DOHH2 (cell line): Measurements from ENCODE around the gene NCKAP5.

Experiments used
- H3F3A ChIP-seq: fragments of 200-600 bp; sonication (generic), shearing (Covaris generic); 2 replicates; pipeline ENCODE4 v1.6.0; 2016; ENCODE audit warnings: antibody characterized with exemption, mild to moderate bottlenecking; ENCODE audit not compliant: control insufficient read depth, insufficient read depth
- H3K27ac ChIP-seq: fragments of 200-600 bp; sonication (generic); 2 replicates; pipeline ENCODE4 v1.5.1; 2014; ENCODE audit warnings: low read depth, mild to moderate bottlenecking, low read length, moderate library complexity
- H3K27me3 ChIP-seq: fragments of 200-600 bp; sonication (generic); 2 replicates; pipeline ENCODE4 v1.6.1; 2014; ENCODE audit warnings: mild to moderate bottlenecking, low read length, mixed read lengths; ENCODE audit not compliant: control insufficient read depth
- H3K36me3 ChIP-seq: fragments of 200-600 bp; sonication (generic); 2 replicates; pipeline ENCODE4 v1.6.1; 2014; ENCODE audit warnings: mild to moderate bottlenecking, low read length, moderate library complexity, mixed read lengths; ENCODE audit not compliant: control insufficient read depth
- H3K4me1 ChIP-seq: fragments of 200-600 bp; sonication (generic); 2 replicates; pipeline ENCODE4 v1.6.1; 2014; ENCODE audit warnings: mild to moderate bottlenecking, low read length, mixed read lengths; ENCODE audit not compliant: control insufficient read depth
- H3K4me2 ChIP-seq: fragments of 200-600 bp; sonication (generic); 2 replicates; pipeline ENCODE4 v1.6.0; 2014; ENCODE audit warnings: mild to moderate bottlenecking, low read length, moderate library complexity
- H3K4me3 ChIP-seq: fragments of 200-600 bp; sonication (generic); 2 replicates; pipeline ENCODE4 v1.5.1; 2014; ENCODE audit warnings: mild to moderate bottlenecking, low read length, mixed read lengths
- H3K79me2 ChIP-seq: fragments of 200-600 bp; sonication (generic); 2 replicates; pipeline ENCODE4 v1.6.1; 2014; ENCODE audit warnings: mild to moderate bottlenecking, low read length, mixed read lengths; ENCODE audit not compliant: control insufficient read depth
- H3K9me2 ChIP-seq: fragments of 200-600 bp; sonication (generic); replicated peaks from 2 replicates; pipeline ENCODE4 v1.6.1; 2014; ENCODE audit warnings: mild to moderate bottlenecking, low read length, mixed read lengths; ENCODE audit not compliant: control insufficient read depth
- H3K9me3 ChIP-seq: fragments of 200-600 bp; sonication (generic); 2 replicates; pipeline ENCODE4 v1.6.1; 2014; ENCODE audit warnings: antibody characterized with exemption, low read length, mixed read lengths; ENCODE audit not compliant: control insufficient read depth, insufficient read depth
- H4K20me1 ChIP-seq: fragments of 200-600 bp; sonication (generic); 2 replicates; pipeline ENCODE4 v1.6.0; 2014; ENCODE audit warnings: low read depth, mild to moderate bottlenecking, antibody characterized with exemption, low read length, moderate library complexity; ENCODE audit not compliant: control insufficient read depth, insufficient read depth
- CTCF ChIP-seq: fragments of 200-600 bp; sonication (generic); IDR thresholded peaks from one replicate; pipeline ENCODE4 v1.5.1; 2014; ENCODE audit warnings: antibody characterized with exemption, mild to moderate bottlenecking, low read depth, low read length; ENCODE audit not compliant: poor library complexity, severe bottlenecking
- EZH2phosphoT487 ChIP-seq: fragments of 200-600 bp; sonication (generic); IDR thresholded peaks from 2 replicates; pipeline ENCODE4 v1.6.1; 2017; ENCODE audit warnings: borderline replicate concordance, mild to moderate bottlenecking, antibody characterized with exemption, low read length, moderate library complexity, mixed read lengths

NCKAP5 gene

GRCh38 chr2:133293544-133294353 lies 274.5 kb downstream of the NCKAP5 start:
- no peaks in the 10 kb centered on the region for H4K20me1 ChIP-seq
- H3K27me3 ChIP-seq, result no peaks in the 10 kb centered on the region
- no peaks in the 10 kb centered on the region for H3K9me2 ChIP-seq
- H3K4me3 ChIP-seq, result no peak overlapping the region
- H3K4me1 ChIP-seq, result no peaks in the 10 kb centered on the region
- H3K27ac ChIP-seq, result no peak overlapping the region
- H3K36me3 ChIP-seq, result no peaks in the 10 kb centered on the region
- H3K9me3 ChIP-seq, result no peaks in the 10 kb centered on the region
- TF ChIP-seq CTCF (no peak), EZH2phosphoT487 (no peak)
- no peak overlapping the region for H3K4me2 ChIP-seq
- no peaks in the 10 kb centered on the region for H3F3A ChIP-seq
- no peaks in the 10 kb centered on the region for H3K79me2 ChIP-seq

- Histone ChIP-seq H3K27ac (no peak overlapping the region), H3K9me2 (no peaks in the 10 kb centered on the region), H3K4me3 (no peak overlapping the region), H3K36me3 (no peaks in the 10 kb centered on the region), H3K27me3 (no peaks in the 10 kb centered on the region), H3K79me2 (no peaks in the 10 kb centered on the region), H3K9me3 (no peaks in the 10 kb centered on the region), H3K4me2 (no peak overlapping the region), H3K4me1 (no peaks in the 10 kb centered on the region), H4K20me1 (no peaks in the 10 kb centered on the region), H3F3A (no peaks in the 10 kb centered on the region)
- TF ChIP-seq EZH2phosphoT487, result no peak
These were observed 276.0 kb downstream of the NCKAP5 start for GRCh38 chr2:133292259-133292658.

GRCh38 chr2:133287709-133288108 lies 280.6 kb downstream of the NCKAP5 start:
- no peaks in the 10 kb centered on the region for H4K20me1 ChIP-seq
- no peak overlapping the region for H3K4me3 ChIP-seq
- H3K27ac ChIP-seq, result no peak overlapping the region
- H3K9me3 ChIP-seq, result no peaks in the 10 kb centered on the region
- H3K4me2 ChIP-seq, result no peak overlapping the region
- no peak for TF ChIP-seq EZH2phosphoT487
- no peak for TF ChIP-seq CTCF
- H3K27me3 ChIP-seq, result no peaks in the 10 kb centered on the region
- H3K79me2 ChIP-seq, result no peaks in the 10 kb centered on the region
- H3K36me3 ChIP-seq, result no peaks in the 10 kb centered on the region
- no peaks in the 10 kb centered on the region for H3K9me2 ChIP-seq
- H3K4me1 ChIP-seq, result no peaks in the 10 kb centered on the region
- H3F3A ChIP-seq, result no peaks in the 10 kb centered on the region

GRCh38 chr2:133286326-133286922 lies 281.8 kb downstream of the NCKAP5 start:
- Histone ChIP-seq H3K4me1 (no peaks in the 10 kb centered on the region), H3K27ac (no peak overlapping the region), H3K4me2 (no peak overlapping the region), H3F3A (no peaks in the 10 kb centered on the region), H3K9me3 (no peaks in the 10 kb centered on the region), H3K27me3 (no peaks in the 10 kb centered on the region), H3K79me2 (no peaks in the 10 kb centered on the region), H3K4me3 (no peak overlapping the region), H3K9me2 (no peaks in the 10 kb centered on the region), H3K36me3 (no peaks in the 10 kb centered on the region), H4K20me1 (no peaks in the 10 kb centered on the region)
- TF ChIP-seq CTCF, result no peak
- no peak for TF ChIP-seq EZH2phosphoT487
